Mesenchymal stem cell (in vitro differentiated cells and primary cell): ENCODE data around the gene AUP1.

Experiments
- DNase-seq: peaks from one replicate; pipeline ENCODE4 v3.0.0-alpha.2; 2013
- H2AFZ ChIP-seq: one replicate; pipeline ENCODE4 v1.6.1; 2013; ENCODE audit warnings: low read depth, mild to moderate bottlenecking, control low read depth, inconsistent platforms, low read length, moderate library complexity
- H2AK5ac ChIP-seq: 2 replicates; pipeline ENCODE4 v1.6.1; 2013; ENCODE audit warnings: low read length, moderate library complexity, mild to moderate bottlenecking, inconsistent platforms; ENCODE audit not compliant: severe bottlenecking
- H2BK120ac ChIP-seq: one replicate; pipeline ENCODE4 v1.6.1; 2013; ENCODE audit warnings: low read depth, mild to moderate bottlenecking, inconsistent platforms, low read length, moderate library complexity
- H2BK12ac ChIP-seq, 2 experiments: one replicate each; pipeline ENCODE4 v1.6.1; 2013; ENCODE audit warnings: inconsistent platforms in 2 of 2, low read length in 2 of 2, mild to moderate bottlenecking in 2 of 2, moderate library complexity in 2 of 2, control low read depth in 1 of 2
- H2BK15ac ChIP-seq: one replicate; pipeline ENCODE4 v1.6.1; 2013; ENCODE audit warnings: mild to moderate bottlenecking, low read depth, inconsistent platforms; ENCODE audit not compliant: poor library complexity, severe bottlenecking
- H2BK5ac ChIP-seq: 2 replicates; pipeline ENCODE4 v1.6.1; 2013; ENCODE audit warnings: low read depth, mild to moderate bottlenecking, low read length, control low read depth, inconsistent platforms; ENCODE audit not compliant: poor library complexity, severe bottlenecking
- H3K14ac ChIP-seq, 2 experiments: one replicate each; pipeline ENCODE4 v1.6.1; 2013; ENCODE audit warnings: inconsistent platforms in 2 of 2, low read length in 2 of 2, control low read depth in 1 of 2, mild to moderate bottlenecking in 1 of 2, moderate library complexity in 1 of 2
- H3K18ac ChIP-seq, 2 experiments: one replicate each; pipeline ENCODE4 v1.6.1; 2013; ENCODE audit warnings: inconsistent platforms in 2 of 2, low read length in 2 of 2, control low read depth in 1 of 2, low read depth in 1 of 2, mild to moderate bottlenecking in 1 of 2
- H3K23ac ChIP-seq, 2 experiments: one replicate each; pipeline ENCODE4 v1.6.1; 2013; ENCODE audit warnings: inconsistent platforms in 2 of 2, low read length in 2 of 2, mild to moderate bottlenecking in 2 of 2, moderate library complexity in 2 of 2, control low read depth in 1 of 2
- H3K27ac ChIP-seq: 2 replicates; pipeline ENCODE4 v1.5.1; 2013; ENCODE audit warnings: mild to moderate bottlenecking, moderate library complexity, low read length, control low read depth, inconsistent platforms; ENCODE audit not compliant: poor library complexity, severe bottlenecking
- H3K27me3 ChIP-seq, 2 experiments: 2 replicates each; pipeline versions ENCODE4 v1.6.1 to v1.7.0; 2013; ENCODE audit warnings: low read length in 2 of 2, mild to moderate bottlenecking in 2 of 2, moderate library complexity in 2 of 2, control low read depth in 1 of 2, inconsistent platforms in 1 of 2; ENCODE audit not compliant: control insufficient read depth in 1 of 2, insufficient read depth in 1 of 2
- H3K36me3 ChIP-seq, 2 experiments: 2 replicates each; pipeline versions ENCODE4 v1.6.1 to v1.7.0; 2013; ENCODE audit warnings: low read length in 2 of 2, control low read depth in 1 of 2, inconsistent platforms in 1 of 2, low read depth in 1 of 2, mild to moderate bottlenecking in 1 of 2; ENCODE audit not compliant: insufficient read depth in 2 of 2, control insufficient read depth in 1 of 2
- H3K4ac ChIP-seq, 2 experiments: one replicate each; pipeline ENCODE4 v1.6.1; 2013; ENCODE audit warnings: inconsistent platforms in 2 of 2, low read length in 2 of 2, mild to moderate bottlenecking in 2 of 2, moderate library complexity in 2 of 2, control low read depth in 1 of 2, low read depth in 1 of 2
- H3K4me1 ChIP-seq: 2 replicates; pipeline ENCODE4 v1.6.1; 2013; ENCODE audit warnings: low read depth, low read length, control low read depth; ENCODE audit not compliant: control insufficient read depth, insufficient read depth
- H3K4me2 ChIP-seq: 2 replicates; pipeline ENCODE4 v1.6.1; 2013; ENCODE audit warnings: low read length, mild to moderate bottlenecking, inconsistent platforms; ENCODE audit not compliant: poor library complexity, severe bottlenecking
- H3K4me3 ChIP-seq, 2 experiments: 2 replicates each; pipeline versions ENCODE4 v1.5.1 to v1.7.0; 2013; ENCODE audit warnings: low read length in 2 of 2, mild to moderate bottlenecking in 2 of 2, control low read depth in 1 of 2, low read depth in 1 of 2; ENCODE audit not compliant: insufficient read depth in 1 of 2
- H3K79me1 ChIP-seq: replicated peaks from 2 replicates; pipeline ENCODE4 v1.6.1; 2013; ENCODE audit warnings: mild to moderate bottlenecking, control low read depth, low read length, inconsistent platforms; ENCODE audit not compliant: poor library complexity, severe bottlenecking
- H3K9ac ChIP-seq: 2 replicates; pipeline ENCODE4 v1.7.0; 2013; ENCODE audit warnings: mild to moderate bottlenecking, low read length, moderate library complexity
- H3K9me3 ChIP-seq: 2 replicates; pipeline ENCODE4 v1.7.0; 2013; ENCODE audit warnings: mild to moderate bottlenecking, low read length; ENCODE audit not compliant: control insufficient read depth
- H4K8ac ChIP-seq: one replicate; pipeline ENCODE4 v1.6.1; 2013; ENCODE audit warnings: inconsistent platforms, mild to moderate bottlenecking, low read length, moderate library complexity
- H4K91ac ChIP-seq: one replicate; pipeline ENCODE4 v1.6.1; 2013; ENCODE audit warnings: mild to moderate bottlenecking, low read length, inconsistent platforms
- WGBS: methylation state at CpG from one replicate; pipeline ENCODE4 v1.1.7; 2013; ENCODE audit warnings: mixed read lengths; 5-methylcytosine and 5-hydroxymethylcytosine counted together

Gene AUP1

GRCh38 chr2:74502147-74502719 lies 27.3 kb downstream of the AUP1 start:
- Histone ChIP-seq H3K27ac (no peak overlapping the region), H3K36me3 (peaks cover 15 to 19% of the 10 kb centered on the region in 2 experiments), H2BK5ac (no peak overlapping the region), H2AFZ (no peak overlapping the region), H2BK12ac (no peak overlapping the region), H3K79me1 (peaks cover 14% of the 10 kb centered on the region), H3K23ac (no peak overlapping the region), H3K18ac (peak overlapping the region; percentile 83 to 96), H3K4ac (peak overlapping the region; percentile 36 to 57), H3K4me2 (peak overlapping the region; percentile 98), H3K4me1 (peaks cover 66% of the 10 kb centered on the region), H2BK15ac (peak overlapping the region; percentile 31), H3K9ac (peak overlapping the region; percentile 96), H4K8ac (peak overlapping the region; percentile 61), H3K4me3 (peak overlapping the region; percentile 64 to 90), H2BK120ac (peak overlapping the region; percentile 96), H4K91ac (peak overlapping the region; percentile 96), H3K9me3 (no peaks in the 10 kb centered on the region), H3K14ac (no peak overlapping the region), H2AK5ac (no peak overlapping the region), H3K27me3 (peaks cover 0 to 48% of the 10 kb centered on the region in 2 experiments)
- DNase-seq, result peak; percentile 41
- WGBS, result 7% methylated on average over 29 of the region's 32 CpGs

- H2AFZ ChIP-seq, result no peak overlapping the region
- 38% methylated on average over 15 of the region's 18 CpGs for WGBS
These were observed 28.0 kb downstream of the AUP1 start for GRCh38 chr2:74501335-74502071.

GRCh38 chr2:74500578-74500946 lies 28.9 kb downstream of the AUP1 start:
- H3K4ac ChIP-seq, result no peak overlapping the region
- peaks cover 54% of the 10 kb centered on the region for H3K4me1 ChIP-seq
- DNase-seq, result no peak
- H2BK12ac ChIP-seq, result no peak overlapping the region
- no peak overlapping the region for H4K91ac ChIP-seq
- H3K23ac ChIP-seq, result no peak overlapping the region
- no peak overlapping the region for H2BK120ac ChIP-seq
- no peak overlapping the region for H3K4me3 ChIP-seq
- H3K14ac ChIP-seq, result no peak overlapping the region
- no peak overlapping the region for H2BK15ac ChIP-seq
- H3K18ac ChIP-seq, result no peak overlapping the region
- no peak overlapping the region for H3K9ac ChIP-seq
- peaks cover 6% of the 10 kb centered on the region for H3K79me1 ChIP-seq
- H2BK5ac ChIP-seq, result no peak overlapping the region
- H2AK5ac ChIP-seq, result no peak overlapping the region
- no peak overlapping the region for H3K27ac ChIP-seq
- no peak overlapping the region for H2AFZ ChIP-seq
- no peak overlapping the region for H4K8ac ChIP-seq
- H3K36me3 ChIP-seq, result peaks cover 12 to 14% of the 10 kb centered on the region in 2 experiments
- H3K9me3 ChIP-seq, result no peaks in the 10 kb centered on the region
- H3K4me2 ChIP-seq, result no peak overlapping the region
- H3K27me3 ChIP-seq, result peaks cover 0 to 55% of the 10 kb centered on the region in 2 experiments

More at GRCh38 chr2:74501335-74502071, 28.0 kb downstream of the AUP1 start:
- Histone ChIP-seq H3K23ac (no peak overlapping the region), H3K79me1 (peaks cover 9% of the 10 kb centered on the region), H3K27ac (no peak overlapping the region), H3K18ac (no peak overlapping the region), H2BK15ac (peak overlapping the region; percentile 41), H2BK5ac (no peak overlapping the region), H4K8ac (no peak overlapping the region), H3K9me3 (no peaks in the 10 kb centered on the region), H3K36me3 (peaks cover 15 to 19% of the 10 kb centered on the region in 2 experiments), H3K9ac (peak overlapping the region; percentile 96), H2BK120ac (no peak overlapping the region), H3K27me3 (peaks cover 0 to 55% of the 10 kb centered on the region in 2 experiments), H2AK5ac (no peak overlapping the region), H2BK12ac (no peak overlapping the region), H3K14ac (no peak overlapping the region), H3K4me1 (peaks cover 61% of the 10 kb centered on the region), H3K4me3 (peak overlapping the region in 1 of 2 experiments; percentile 90), H3K4me2 (no peak overlapping the region), H3K4ac (no peak overlapping the region), H4K91ac (no peak overlapping the region)
- DNase-seq, result no peak

GRCh38 chr2:74499940-74500577 lies 29.4 kb downstream of the AUP1 start:
- H3K36me3 ChIP-seq, result peaks cover 7 to 9% of the 10 kb centered on the region in 2 experiments
- no peak overlapping the region for H3K14ac ChIP-seq
- peaks cover 49% of the 10 kb centered on the region for H3K4me1 ChIP-seq
- no peak overlapping the region for H2AFZ ChIP-seq
- peak overlapping the region in 1 of 2 experiments; percentile 77 for H3K4me3 ChIP-seq
- no peaks in the 10 kb centered on the region for H3K9me3 ChIP-seq
- no peak overlapping the region for H4K91ac ChIP-seq
- peak overlapping the region; percentile 77 for H3K9ac ChIP-seq
- no peak overlapping the region for H3K27ac ChIP-seq
- H3K4ac ChIP-seq, result no peak overlapping the region
- peaks cover 0 to 55% of the 10 kb centered on the region in 2 experiments for H3K27me3 ChIP-seq
- H2AK5ac ChIP-seq, result no peak overlapping the region
- 35% methylated on average over 15 of the region's 15 CpGs for WGBS
- no peak overlapping the region for H2BK15ac ChIP-seq
- H2BK12ac ChIP-seq, result no peak overlapping the region
- no peak overlapping the region for H3K23ac ChIP-seq
- no peak overlapping the region for H2BK120ac ChIP-seq
- H3K79me1 ChIP-seq, result peaks cover 3% of the 10 kb centered on the region
- H2BK5ac ChIP-seq, result no peak overlapping the region
- no peak overlapping the region for H3K18ac ChIP-seq
- no peak for DNase-seq
- H3K4me2 ChIP-seq, result peak overlapping the region; percentile 75
- no peak overlapping the region for H4K8ac ChIP-seq
